Sigmoid colon (tissue), 7 donors: ENCODE measurements around the gene CACNA1G. TPM values are rescaled to one million over a fixed set of nuclear protein-coding genes. Genes with fewer than 3 reads are reported as not detected.

Source experiments
- DNase-seq: peaks from one replicate; pipeline ENCODE4 v3.0.0-alpha.2; 2019
- H3K27ac ChIP-seq, 4 donors: fragments of 200-600 bp; sonication (generic); one replicate each; pipeline ENCODE4 v1.5.1; 2016 to 2019; ENCODE audit warnings: mild to moderate bottlenecking in 1 of 4
- H3K27me3 ChIP-seq, 3 donors: fragments of 200-600 bp; sonication (generic); one replicate each; pipeline ENCODE4 v1.5.1; 2019; ENCODE audit warnings: mild to moderate bottlenecking in 1 of 3
- H3K36me3 ChIP-seq, 4 donors: fragments of 200-600 bp; sonication (generic); one replicate each; pipeline ENCODE4 v1.5.1; 2016 to 2019
- H3K4me1 ChIP-seq, 4 donors: fragments of 200-600 bp; sonication (generic); one replicate each; pipeline ENCODE4 v1.5.1; 2017 to 2019
- H3K4me3 ChIP-seq, 4 donors: fragments of 200-600 bp; sonication (generic); one replicate each; pipeline ENCODE4 v1.5.1; 2017 to 2019; ENCODE audit warnings: mild to moderate bottlenecking in 2 of 4, moderate library complexity in 1 of 4
- H3K9me3 ChIP-seq, 4 donors: fragments of 200-600 bp in 3 of 4; sonication (generic) in 3 of 4; one replicate each; pipeline versions ENCODE4 v1.5.1 to v1.6.1; 2013 to 2019
- EP300 ChIP-seq, 4 donors: sonication (generic); formaldehyde crosslinking; IDR thresholded peaks; one replicate each; pipeline ENCODE4 v1.6.1; 2017; ENCODE audit warnings: antibody characterized with exemption in 4 of 4
- POLR2A ChIP-seq, 2 donors: fragments of 450-650 bp; IDR thresholded peaks; one replicate each; pipeline ENCODE4 v1.6.1; 2016; ENCODE audit warnings: antibody characterized with exemption in 2 of 2, mild to moderate bottlenecking in 2 of 2, moderate library complexity in 2 of 2
- POLR2AphosphoS5 ChIP-seq, 4 donors: sonication (generic); formaldehyde crosslinking; IDR thresholded peaks; one replicate each; pipeline ENCODE4 v1.6.1; 2017; ENCODE audit warnings: antibody characterized with exemption in 4 of 4
- WGBS, 2 donors: extraction: QIAGEN DNeasy Blood & Tissue Kit; methylation state at CpG; one replicate each; pipeline ENCODE4 v1.1.7; 2013; 5-methylcytosine and 5-hydroxymethylcytosine counted together
- intact Hi-C: fragments of 100-400 bp; cut with DNase I; formaldehyde crosslinking; loops from one replicate; pipeline ENCODE4 v1.15.1; 2023
- polyA plus RNA-seq, 3 donors: library from polyadenylated mRNA; stranded (reverse); fragments of 200-250 nt; gene quantifications; one replicate each; pipeline ENCODE4 v1.2.3, GENCODE V29; 2013
- total RNA-seq, 4 donors: library from RNA; depleted of rRNA; stranded (reverse); fragments of >200 nt; gene quantifications; one replicate each; pipeline ENCODE4 v1.1.0, GENCODE V29; 2016
- TF ChIP-seq, protein P1 (sequence below), 4 experiments: fragments of 450-650 bp in 3 of 4; fragments of 200-600 bp in 1 of 4; IDR thresholded peaks; one replicate each; pipeline ENCODE4 v1.5.1; 2016 to 2019; ENCODE audit warnings: antibody characterized with exemption in 4 of 4, mild to moderate bottlenecking in 3 of 4, moderate library complexity in 2 of 4
- donor health status: healthy with polysubstance abuse.
- donor health status: Bipolar disorder and iron deficiency.
- donor health status: healthy.

Gene CACNA1G
- total and polyA plus RNA-seq, 7 donors = under 0.01 to 1.4 (median 0.34) TPM; not detected in 1

DNA sequence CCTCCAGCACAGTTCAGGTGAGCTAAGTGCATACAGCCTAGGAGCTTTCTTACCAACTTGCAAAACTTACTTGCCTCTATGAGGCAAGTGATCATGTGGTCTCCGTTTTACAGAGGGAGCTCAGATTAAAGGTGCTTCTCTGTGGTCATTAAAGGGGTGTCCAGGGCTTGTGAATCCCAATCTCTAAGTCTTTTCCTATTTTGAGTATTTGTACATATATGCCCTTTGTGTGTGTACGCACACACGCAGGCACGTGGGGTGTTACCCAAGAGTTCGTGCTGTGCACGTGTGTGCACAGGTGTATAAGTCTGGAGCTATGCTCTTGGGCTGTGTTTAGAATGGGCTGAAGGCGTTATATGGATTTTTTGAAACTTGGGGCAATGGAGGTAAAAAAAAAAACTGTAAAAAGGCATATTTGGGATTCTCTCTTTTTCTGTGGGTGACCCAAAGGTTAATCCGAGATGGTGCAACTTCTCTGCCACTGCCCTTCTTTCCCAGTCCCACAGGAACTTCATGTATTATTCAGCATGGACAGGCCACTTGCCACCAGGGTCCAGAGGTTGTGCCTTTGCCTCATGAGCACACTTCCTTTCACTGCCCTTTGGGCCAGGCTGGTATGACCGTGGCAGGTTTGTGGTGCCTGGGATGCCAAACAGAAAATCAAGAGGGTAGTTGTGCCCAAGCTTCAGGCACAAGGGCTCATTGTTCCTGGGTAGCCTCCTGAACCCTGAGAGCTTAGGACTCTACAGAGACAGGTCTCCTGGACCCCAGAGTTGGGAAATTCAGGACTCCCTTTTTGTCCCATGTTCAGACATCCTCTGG is 75.7 kb downstream of the CACNA1G start:
- intact Hi-C loops = no loop called here
- TF ChIP-seq, protein P1, sequence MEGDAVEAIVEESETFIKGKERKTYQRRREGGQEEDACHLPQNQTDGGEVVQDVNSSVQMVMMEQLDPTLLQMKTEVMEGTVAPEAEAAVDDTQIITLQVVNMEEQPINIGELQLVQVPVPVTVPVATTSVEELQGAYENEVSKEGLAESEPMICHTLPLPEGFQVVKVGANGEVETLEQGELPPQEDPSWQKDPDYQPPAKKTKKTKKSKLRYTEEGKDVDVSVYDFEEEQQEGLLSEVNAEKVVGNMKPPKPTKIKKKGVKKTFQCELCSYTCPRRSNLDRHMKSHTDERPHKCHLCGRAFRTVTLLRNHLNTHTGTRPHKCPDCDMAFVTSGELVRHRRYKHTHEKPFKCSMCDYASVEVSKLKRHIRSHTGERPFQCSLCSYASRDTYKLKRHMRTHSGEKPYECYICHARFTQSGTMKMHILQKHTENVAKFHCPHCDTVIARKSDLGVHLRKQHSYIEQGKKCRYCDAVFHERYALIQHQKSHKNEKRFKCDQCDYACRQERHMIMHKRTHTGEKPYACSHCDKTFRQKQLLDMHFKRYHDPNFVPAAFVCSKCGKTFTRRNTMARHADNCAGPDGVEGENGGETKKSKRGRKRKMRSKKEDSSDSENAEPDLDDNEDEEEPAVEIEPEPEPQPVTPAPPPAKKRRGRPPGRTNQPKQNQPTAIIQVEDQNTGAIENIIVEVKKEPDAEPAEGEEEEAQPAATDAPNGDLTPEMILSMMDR (IDR thresholded peaks at IDR 0.05) = no peak
- no peak for TF ChIP-seq POLR2AphosphoS5 (IDR thresholded peaks at IDR 0.05)
- TF ChIP-seq POLR2A (IDR thresholded peaks at IDR 0.05) = no peak
- TF ChIP-seq EP300 (IDR thresholded peaks at IDR 0.05) = no peak
- 30 to 79% methylated on average over 9 of the region's 9 CpGs for WGBS, 2 donors
- H3K27ac ChIP-seq = no peak overlapping the region
- H3K27me3 ChIP-seq = peaks cover 15 to 45% (median 27%) of the 10 kb centered on the region in 3 donors
- no peaks in the 10 kb centered on the region for H3K9me3 ChIP-seq
- no peak overlapping the region for H3K4me3 ChIP-seq
- H3K36me3 ChIP-seq = no peaks in the 10 kb centered on the region
- DNase-seq = no peak
- peaks cover 0 to 43% (median 33%) of the 10 kb centered on the region in 4 donors for H3K4me1 ChIP-seq

DNA sequence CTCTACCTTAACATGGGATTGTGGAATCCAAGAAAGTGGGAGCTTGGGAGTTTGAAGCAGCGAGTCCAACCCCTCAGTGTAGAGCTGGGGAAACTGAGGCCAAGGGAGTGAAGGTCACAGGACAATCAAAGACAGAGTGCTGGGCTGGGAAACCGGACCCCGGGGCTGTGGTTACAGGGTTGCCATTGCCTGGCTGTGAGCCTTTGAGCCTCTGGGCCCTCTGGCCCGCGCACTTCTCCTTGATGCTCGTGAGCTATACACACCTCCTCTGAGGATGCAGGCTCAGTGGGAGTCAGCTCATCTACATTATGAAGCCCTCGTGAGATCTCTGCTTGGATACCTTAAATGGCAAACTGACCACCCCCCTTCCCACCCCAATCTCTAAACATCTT is 76.3 kb downstream of the CACNA1G start:
- intact Hi-C loops = no loop called here
- TF ChIP-seq, protein P1 (IDR thresholded peaks at IDR 0.05) = no peak
- no peak for TF ChIP-seq EP300 (IDR thresholded peaks at IDR 0.05)
- TF ChIP-seq POLR2A (IDR thresholded peaks at IDR 0.05) = no peak
- no peak for TF ChIP-seq POLR2AphosphoS5 (IDR thresholded peaks at IDR 0.05)
- Histone ChIP-seq H3K36me3 (no peaks in the 10 kb centered on the region), H3K4me3 (no peak overlapping the region), H3K27ac (no peak overlapping the region), H3K27me3 (peaks cover 15 to 40% (median 27%) of the 10 kb centered on the region in 3 donors), H3K4me1 (peaks cover 0 to 48% (median 33%) of the 10 kb centered on the region in 4 donors), H3K9me3 (no peaks in the 10 kb centered on the region)
- DNase-seq = no peak
- 88 to 92% methylated on average over 7 of the region's 7 CpGs for WGBS, 2 donors

DNA sequence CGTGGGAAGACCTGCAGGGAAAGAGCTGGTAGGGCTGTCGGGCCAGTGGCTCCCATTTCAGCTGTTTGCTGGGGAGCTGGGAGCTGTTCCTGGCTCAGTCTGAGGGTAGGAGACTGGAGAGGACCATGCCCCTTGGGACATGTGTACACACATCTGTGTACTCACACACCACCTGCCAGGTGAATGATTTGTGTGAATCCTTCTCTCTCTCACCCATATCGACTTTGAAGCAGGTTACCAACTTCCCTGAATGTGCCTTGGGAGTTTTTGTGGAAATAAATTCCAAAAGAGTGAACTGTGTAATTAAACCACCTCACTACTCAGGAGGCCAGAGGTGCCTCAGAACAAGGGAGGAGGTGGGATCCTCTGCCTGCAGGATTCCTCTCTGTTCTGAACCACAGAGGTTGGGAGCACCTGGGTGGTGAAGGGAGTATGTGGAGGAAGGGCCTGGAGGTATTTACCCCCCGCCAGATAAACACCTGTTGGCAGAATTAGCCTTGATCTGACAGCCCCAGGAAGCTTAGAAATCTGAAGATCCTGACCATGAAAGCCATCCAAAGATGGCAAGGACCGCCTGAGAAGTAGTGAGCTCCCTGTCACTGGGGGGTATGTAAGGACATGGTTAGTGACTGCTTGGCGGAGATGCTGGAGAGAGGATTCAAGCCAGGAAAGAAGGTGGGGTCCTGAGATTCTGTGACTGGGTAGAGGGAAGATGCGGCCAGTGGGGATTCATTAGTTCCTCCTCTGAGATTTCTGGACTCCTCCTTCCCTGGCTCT is 77.5 kb downstream of the CACNA1G start:
- H3K4me3 ChIP-seq = no peak overlapping the region
- H3K27ac ChIP-seq = no peak overlapping the region
- H3K36me3 ChIP-seq = no peaks in the 10 kb centered on the region
- DNase-seq = no peak
- intact Hi-C loops = no loop called here
- peaks cover 15 to 40% (median 27%) of the 10 kb centered on the region in 3 donors for H3K27me3 ChIP-seq
- 58 to 77% methylated on average over 7 of the region's 7 CpGs for WGBS, 2 donors
- TF ChIP-seq, protein P1 (IDR thresholded peaks at IDR 0.05) = no peak
- TF ChIP-seq POLR2AphosphoS5 (IDR thresholded peaks at IDR 0.05) (no peak), POLR2A (IDR thresholded peaks at IDR 0.05) (no peak), EP300 (IDR thresholded peaks at IDR 0.05) (no peak)
- no peaks in the 10 kb centered on the region for H3K9me3 ChIP-seq
- H3K4me1 ChIP-seq = peaks cover 0 to 48% (median 33%) of the 10 kb centered on the region in 4 donors

DNA sequence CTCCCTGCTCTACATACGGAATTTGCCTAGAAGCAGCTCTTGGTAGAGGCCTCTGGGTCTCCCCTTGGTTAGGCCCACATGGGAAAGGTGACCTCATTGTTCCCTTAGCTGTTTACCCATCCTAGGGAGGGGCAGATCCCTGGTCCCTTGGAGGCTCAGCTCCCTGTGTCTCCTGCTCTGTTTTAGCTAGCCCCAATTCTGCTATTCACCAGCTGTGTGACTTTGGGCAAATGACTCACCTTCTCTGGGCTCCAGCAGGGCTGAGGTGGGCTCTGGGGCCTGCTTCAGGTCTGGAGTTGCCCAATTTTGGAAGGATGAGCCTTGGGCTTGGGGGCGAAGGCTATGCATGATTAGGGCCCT is 78.1 kb downstream of the CACNA1G start:
- intact Hi-C loops = no loop called here
- H3K4me1 ChIP-seq = peaks cover 0 to 48% (median 33%) of the 10 kb centered on the region in 4 donors
- 57 to 71% methylated on average over 2 of the region's 2 CpGs for WGBS, 2 donors
- H3K9me3 ChIP-seq = no peaks in the 10 kb centered on the region
- H3K27ac ChIP-seq = peak overlapping the region in 2 of 4 donors; percentile 27 to 59
- TF ChIP-seq POLR2AphosphoS5 (IDR thresholded peaks at IDR 0.05) (no peak), POLR2A (IDR thresholded peaks at IDR 0.05) (no peak), EP300 (IDR thresholded peaks at IDR 0.05) (no peak)
- TF ChIP-seq, protein P1 (IDR thresholded peaks at IDR 0.05) = no peak
- no peak for DNase-seq
- no peaks in the 10 kb centered on the region for H3K36me3 ChIP-seq
- H3K4me3 ChIP-seq = no peak overlapping the region
- peaks cover 15 to 40% (median 27%) of the 10 kb centered on the region in 3 donors for H3K27me3 ChIP-seq
